ENCODE data around the gene LCN2.

Gene LCN2

DNA sequence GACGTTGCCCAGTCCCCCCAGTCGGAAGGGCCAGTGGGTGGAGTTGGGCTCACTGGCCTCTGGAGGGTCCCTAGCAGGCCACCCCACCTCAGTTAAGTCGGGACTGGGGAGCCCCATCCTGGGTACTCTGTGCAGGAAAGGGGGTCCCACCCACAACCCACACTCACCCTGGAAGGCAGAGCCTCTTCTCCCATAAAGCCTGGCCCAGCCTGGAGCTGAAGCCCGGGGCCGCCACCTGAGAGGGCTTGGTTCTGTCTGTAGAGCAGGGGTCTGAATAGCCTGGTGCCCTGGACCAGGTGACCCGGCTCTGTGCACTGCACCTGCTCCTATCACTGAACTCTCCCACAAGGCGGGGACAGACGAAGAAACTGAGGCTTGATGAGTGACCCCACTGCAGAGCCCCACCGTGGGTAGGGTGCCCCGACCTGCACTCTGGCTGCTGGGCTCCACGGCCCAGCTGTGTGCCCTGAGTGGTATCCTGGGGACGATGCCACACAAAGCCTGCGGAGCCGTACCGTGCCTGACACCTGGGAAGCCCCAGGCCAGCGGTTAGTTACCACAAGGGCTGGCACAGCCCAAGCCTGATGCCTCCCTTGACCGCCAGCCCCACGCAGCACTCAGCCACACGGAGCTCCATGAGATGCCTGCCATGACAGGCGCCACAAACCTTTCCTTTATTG lies 29.1 kb upstream of the LCN2 start:
- TF ChIP-seq, protein P1, sequence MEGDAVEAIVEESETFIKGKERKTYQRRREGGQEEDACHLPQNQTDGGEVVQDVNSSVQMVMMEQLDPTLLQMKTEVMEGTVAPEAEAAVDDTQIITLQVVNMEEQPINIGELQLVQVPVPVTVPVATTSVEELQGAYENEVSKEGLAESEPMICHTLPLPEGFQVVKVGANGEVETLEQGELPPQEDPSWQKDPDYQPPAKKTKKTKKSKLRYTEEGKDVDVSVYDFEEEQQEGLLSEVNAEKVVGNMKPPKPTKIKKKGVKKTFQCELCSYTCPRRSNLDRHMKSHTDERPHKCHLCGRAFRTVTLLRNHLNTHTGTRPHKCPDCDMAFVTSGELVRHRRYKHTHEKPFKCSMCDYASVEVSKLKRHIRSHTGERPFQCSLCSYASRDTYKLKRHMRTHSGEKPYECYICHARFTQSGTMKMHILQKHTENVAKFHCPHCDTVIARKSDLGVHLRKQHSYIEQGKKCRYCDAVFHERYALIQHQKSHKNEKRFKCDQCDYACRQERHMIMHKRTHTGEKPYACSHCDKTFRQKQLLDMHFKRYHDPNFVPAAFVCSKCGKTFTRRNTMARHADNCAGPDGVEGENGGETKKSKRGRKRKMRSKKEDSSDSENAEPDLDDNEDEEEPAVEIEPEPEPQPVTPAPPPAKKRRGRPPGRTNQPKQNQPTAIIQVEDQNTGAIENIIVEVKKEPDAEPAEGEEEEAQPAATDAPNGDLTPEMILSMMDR (IDR thresholded peaks at IDR 0.05; ENCODE audit: borderline replicate concordance, insufficient read depth, low read depth, low read length): no peak
- no peak overlapping the region for H3K4me3 ChIP-seq (ENCODE audit: low read depth, low read length)

DNA sequence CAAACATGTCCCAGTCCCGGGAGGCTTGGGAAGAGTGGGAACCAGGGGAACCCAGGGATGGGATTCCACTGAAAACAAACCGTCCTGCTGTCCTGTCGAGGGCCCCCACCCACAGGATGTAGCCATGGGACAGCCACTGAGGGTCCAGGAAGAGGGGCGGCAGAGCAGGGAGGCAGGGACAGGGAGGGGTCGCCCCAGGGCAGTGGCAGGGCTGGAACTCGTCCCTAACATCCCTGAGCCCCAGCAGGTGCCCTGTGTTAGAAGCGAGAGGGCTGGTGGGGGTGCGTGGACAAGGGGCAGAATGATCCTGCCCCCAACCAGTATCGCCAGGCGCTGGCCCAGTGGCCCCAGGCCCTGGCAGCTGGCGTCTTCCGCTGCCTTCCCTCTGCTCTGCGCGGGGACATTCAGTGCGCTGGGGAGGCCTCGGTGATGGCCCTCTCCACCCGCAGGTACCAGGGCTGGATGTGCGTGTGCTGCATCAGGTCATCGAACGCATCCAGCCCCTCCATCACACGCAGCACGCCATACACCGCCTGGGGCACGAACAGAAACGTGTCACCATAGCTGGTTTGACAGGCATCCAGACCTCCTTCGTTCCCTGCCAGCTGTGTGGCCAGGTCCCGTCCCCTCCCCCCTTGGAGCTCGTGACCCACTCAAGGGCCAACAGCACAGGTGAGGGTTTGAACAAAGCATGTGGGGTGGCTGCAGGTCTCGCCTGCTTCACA lies 28.4 kb upstream of the LCN2 start:
- TF ChIP-seq, protein P1 (IDR thresholded peaks at IDR 0.05; ENCODE audit: borderline replicate concordance, insufficient read depth, low read depth, low read length): no peak
- H3K4me3 ChIP-seq (ENCODE audit: low read depth, low read length): no peak overlapping the region

DNA sequence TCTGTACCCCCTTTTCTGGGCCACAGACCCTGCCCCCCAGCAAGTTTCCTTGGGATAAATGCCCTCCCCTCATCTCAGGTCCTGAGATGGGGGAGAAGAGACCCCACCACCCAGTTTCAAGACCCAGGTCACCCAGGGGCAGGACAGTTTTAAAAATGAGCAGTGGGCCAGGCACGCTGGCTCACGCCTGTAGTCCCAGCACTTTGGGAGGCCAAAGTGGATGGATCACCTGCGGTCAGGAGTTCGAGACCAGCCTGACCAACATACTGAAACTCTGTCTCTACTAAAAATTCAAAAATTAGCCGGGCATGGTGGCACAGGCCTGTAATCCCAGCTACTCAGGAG lies 27.8 kb upstream of the LCN2 start:
- no peak overlapping the region for H3K4me3 ChIP-seq (ENCODE audit: low read depth, low read length)

DNA sequence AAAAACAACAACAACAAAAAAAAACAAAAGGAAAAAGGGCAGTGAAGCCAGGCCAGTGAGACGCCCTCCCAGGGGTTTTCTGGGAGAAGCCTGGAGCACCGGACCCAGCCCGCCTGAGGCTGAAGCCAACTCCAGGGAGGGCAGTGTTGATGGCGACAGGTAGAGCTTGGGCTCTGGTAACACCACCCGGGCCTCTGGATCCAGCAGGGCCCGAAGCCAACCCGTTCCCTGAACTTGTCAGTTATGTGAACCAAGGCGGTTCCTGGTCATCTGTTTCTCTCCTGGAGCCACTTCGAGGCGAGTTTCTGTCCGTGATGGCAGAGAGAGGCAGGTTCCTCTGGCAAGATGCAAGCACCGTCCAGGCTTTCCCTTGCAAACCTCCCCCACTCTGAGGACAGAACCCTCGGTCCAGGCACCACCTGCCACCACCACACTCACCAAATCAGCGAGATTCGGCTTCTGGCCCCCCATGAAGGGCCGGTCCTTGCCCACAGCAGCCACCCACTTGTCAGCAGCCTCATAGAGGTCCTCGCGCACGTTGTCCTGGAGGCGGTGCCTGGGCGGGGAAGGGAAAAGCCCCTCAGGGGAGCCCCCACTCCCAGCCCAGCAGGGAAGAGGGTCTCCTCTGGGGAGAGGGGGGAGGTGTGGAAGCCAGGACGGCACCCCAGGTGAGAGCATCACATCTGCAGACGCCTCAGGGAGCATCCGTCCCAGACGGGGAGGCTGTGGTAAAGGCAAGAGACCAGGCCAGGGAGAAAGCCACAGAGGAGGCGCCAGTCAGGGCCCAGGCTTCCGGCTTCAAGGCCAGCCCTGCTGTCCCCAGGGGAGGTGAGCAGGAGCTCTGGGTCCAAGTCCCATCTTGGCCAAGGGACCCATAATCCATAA lies 27.1 kb upstream of the LCN2 start:
- no peak overlapping the region for H3K4me3 ChIP-seq (ENCODE audit: low read depth, low read length)
- TF ChIP-seq, protein P1 (IDR thresholded peaks at IDR 0.05; ENCODE audit: borderline replicate concordance, insufficient read depth, low read depth, low read length): no peak

More for the DNA sequence above, 27.8 kb upstream of the LCN2 start:
- TF ChIP-seq, protein P1 (IDR thresholded peaks at IDR 0.05; ENCODE audit: borderline replicate concordance, insufficient read depth, low read depth, low read length): no peak

DNA sequence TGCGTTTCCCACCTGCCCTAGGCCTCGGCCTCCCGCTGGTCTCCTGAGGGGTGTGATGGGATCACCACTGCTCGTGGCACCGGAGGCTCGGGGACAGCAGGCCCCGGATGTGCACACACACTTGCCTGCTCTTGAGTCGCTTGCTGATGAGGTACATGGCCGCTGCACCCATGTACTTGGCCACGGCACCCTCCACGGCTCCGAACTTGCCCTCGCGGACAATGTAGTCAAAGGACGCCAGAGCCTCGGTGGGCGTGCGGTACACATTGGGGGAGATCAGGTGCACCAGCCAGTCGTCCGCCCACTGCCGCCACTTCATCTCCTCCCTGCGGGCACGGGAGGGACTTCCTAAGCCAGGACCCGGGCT lies 26.5 kb upstream of the LCN2 start:
- TF ChIP-seq, protein P1 (IDR thresholded peaks at IDR 0.05; ENCODE audit: borderline replicate concordance, insufficient read depth, low read depth, low read length): no peak
- H3K4me3 ChIP-seq (ENCODE audit: low read depth, low read length): no peak overlapping the region

DNA sequence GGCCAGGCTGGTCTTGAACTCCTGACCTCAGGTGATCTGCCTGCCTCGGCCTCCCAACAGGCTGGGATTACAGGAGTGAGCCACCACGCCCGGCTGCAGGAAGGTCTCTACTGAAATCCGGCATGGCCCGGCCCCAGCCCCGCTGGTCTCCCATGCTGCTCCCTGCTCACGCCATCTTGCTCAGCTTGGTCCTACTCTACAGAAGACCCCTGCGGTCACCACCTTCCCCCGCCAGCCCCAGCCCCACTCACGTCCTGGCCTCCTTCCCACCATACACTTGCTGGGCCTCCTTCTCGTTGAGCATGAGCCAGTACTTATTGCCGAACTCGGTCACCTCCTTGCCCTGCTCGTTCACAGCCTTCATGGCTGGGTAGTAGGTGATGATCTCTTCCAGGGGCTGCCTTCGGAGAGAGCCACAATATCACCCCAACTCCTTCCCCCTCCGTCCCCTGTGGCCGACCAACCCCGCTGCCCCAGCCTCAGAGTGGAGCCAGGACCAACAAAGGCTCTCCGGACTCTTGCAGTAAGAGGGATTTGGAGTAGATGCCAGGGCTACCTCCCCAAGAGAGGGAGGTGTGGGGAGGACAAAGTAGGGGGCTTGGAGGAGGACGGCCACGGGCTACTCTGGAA lies 25.7 kb upstream of the LCN2 start:
- H3K4me3 ChIP-seq (ENCODE audit: low read depth, low read length): no peak overlapping the region
- TF ChIP-seq, protein P1 (IDR thresholded peaks at IDR 0.05; ENCODE audit: borderline replicate concordance, insufficient read depth, low read depth, low read length): no peak
